Activated CD8-positive, alpha-beta memory T cell treated with anti-CD3 and anti-CD28 coated beads for 24 hours (primary cell): ENCODE data around the gene GGT6.

Experiments used
- DNase-seq: peaks from one replicate; pipeline ENCODE4 v3.0.0-alpha.2; 2020

The GGT6 gene

GRCh38 chr17:4573115-4573514 is 12.7 kb upstream of the GGT6 start:
- no peak for DNase-seq

DNA sequence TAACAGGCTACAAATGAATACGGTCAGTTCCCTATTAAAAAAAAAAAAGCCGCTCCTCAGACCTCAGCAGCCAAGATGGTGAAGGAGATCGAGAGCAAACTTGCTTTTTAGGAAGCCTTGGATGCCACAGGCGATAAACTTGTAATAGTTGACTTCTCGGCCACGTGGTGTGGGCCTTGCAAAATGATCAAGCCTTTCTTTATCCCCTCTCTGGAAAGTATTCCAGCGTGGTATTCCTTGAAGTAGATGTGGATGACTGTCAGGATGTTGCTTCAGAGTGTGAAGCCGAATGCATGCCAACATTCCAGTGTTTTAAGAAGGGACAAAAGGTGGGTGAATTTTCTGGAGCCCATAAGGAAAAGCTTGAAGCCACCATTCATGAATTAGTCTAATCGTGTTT is 11.8 kb upstream of the GGT6 start:
- DNase-seq: no peak

DNA sequence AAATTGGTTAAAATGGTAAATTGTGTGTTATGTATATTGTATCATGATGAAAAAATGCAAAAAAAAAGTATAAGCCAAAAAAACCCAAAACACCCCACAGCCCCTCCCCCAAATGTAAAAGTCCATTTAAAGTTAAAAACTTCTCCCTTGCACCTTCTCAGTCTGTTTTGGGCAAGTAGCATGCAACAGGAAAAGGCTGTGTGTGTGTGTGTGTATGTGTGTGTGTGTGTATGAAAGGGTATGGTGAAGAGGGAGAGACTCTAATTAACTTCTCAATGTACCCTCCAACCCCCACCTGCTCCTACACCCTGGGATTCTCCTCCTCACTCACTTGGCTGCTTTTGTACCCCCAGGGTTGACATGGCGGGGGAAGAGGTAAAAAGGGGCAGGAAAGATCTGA is 9.2 kb upstream of the GGT6 start:
- no peak for DNase-seq

GRCh38 chr17:4566785-4567184 is 6.4 kb upstream of the GGT6 start:
- peak; percentile 75 for DNase-seq

GRCh38 chr17:4565209-4566141 is 5.1 kb upstream of the GGT6 start:
- peak; percentile 73 for DNase-seq

DNA sequence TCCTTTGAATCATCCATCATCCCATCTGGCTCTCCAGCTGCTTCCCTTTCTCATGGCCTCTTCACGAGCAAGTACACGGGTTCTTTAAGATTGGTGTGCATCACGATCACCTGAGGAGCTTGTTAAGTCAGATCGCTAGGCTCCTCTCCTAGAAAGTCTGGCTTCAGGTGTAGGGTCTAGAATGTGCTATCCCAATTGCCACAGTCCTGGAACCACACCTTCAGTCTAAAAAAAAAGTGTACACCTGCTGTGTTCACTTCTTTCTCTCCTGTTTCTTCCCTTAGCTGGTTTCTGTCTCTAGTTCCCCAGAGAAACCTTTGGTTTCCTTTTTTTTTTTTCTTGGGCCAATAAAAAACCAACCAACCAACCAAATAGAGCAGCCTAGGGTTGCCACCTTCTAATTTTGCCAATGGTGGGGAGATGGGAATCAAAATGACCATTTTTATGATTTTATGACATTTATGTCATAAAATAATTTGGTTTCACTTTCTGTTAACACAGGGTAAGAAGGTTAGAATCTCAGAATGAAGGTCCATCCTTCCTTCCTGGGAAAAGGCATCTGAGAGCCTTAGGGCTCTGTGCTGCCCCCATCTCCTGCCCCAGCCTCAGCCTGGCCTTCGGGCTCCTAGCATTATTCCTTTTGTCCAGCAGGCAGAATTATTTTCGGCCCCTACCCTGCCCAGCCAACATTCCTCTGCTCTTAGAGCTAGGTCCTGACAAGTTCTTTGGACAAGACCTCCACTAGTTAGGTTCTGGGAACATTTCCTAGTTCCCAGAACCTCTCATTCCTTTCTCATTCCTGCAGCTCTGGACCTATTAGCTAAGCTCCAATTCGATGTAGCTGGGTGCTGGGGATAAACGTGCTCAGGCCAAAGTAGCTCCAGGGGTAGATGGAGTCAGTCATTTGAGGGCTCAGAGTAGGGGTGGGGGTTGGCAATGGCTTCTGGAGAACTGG is 1.9 kb upstream of the GGT6 start:
- no peak for DNase-seq

- DNase-seq: no peak
Measured at GRCh38 chr17:4560837-4561256, 470 bp upstream of the GGT6 start.

GRCh38 chr17:4559966-4560365 is 411 bp downstream of the GGT6 start:
- DNase-seq: no peak

GRCh38 chr17:4559139-4559791 is 1.1 kb downstream of the GGT6 start:
- no peak for DNase-seq

DNA sequence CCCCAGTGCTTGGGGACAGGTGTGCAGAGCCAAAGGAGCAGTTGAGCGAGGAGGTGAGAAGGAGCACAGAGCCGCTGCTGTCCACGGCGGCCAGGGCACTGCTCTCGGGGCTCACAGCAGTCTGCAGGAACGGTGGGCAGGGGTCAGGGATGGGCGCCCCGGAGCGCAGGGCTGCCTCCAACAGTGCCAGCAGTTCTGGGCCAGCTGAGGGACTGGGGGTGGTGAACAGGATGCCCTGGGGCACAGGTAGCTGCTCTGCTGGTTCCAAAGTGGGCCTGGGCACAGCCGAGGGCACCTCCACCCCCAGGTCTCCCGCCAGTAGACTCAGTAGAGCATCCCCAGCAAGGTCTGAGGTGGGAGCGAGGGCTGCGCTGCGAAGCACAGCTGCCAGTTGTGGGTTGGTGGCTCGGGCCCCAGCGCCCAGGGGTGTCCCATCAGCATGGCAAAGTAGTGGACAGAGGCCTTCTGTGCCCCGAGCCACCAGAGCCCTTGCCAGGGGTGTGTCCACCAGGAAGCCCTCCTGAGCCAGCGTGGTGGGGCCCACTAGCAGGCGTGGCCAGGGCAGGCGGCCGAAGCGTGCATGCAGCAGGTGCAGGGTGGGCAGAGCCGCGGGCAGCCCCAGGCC is 1.9 kb downstream of the GGT6 start:
- no peak for DNase-seq

GRCh38 chr17:4557626-4558346 is 2.6 kb downstream of the GGT6 start:
- no peak for DNase-seq

GRCh38 chr17:4556996-4557395 is 3.4 kb downstream of the GGT6 start:
- DNase-seq: no peak

GRCh38 chr17:4555873-4556759 is 4.3 kb downstream of the GGT6 start:
- DNase-seq: no peak

DNA sequence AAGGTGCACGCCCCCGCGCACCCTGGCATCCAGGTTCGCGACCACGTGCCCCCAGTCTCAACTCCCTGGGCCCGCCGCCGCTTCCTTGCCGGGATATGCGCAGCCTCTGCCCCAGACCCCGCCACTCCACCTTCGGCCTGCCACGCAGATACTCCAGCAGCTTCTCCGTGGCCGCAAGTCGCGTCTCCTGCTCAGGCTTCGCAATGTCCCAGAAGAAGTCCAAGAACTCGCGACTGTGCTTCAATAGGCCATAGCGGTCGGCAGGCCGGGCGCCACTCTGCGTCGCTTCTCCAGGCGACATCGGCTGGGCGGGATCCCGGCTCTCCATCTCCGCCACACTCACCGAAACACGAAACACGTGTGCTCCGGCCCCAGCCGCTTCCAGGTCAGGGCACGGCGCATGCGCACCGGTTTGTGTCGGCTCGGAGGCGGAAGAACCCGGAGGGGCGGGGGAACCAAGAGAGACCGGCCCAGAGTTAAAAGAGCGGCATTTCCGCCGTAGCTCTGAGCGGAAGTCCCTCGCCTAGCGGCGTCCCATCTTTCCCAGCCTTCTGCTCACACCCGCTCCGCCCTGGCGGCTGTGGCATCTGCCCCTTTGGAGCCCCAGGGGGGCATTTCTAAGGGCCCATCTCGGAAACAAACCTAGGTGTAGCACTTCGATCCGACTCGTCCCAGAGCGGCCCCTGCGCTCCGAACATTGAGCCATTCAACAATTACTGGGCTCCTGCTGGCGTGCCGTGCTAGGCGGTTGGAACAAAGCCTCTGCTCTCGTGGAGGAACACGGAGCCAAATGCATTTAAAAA is 5.2 kb downstream of the GGT6 start, which contains the start of gene MYBBP1A:
TSS of gene MYBBP1A (minus strand) at position 388 of the 803 bp plus-strand sequence. CDS start at position 328, 60 bp downstream.
- peak; percentile 97 for DNase-seq

DNA sequence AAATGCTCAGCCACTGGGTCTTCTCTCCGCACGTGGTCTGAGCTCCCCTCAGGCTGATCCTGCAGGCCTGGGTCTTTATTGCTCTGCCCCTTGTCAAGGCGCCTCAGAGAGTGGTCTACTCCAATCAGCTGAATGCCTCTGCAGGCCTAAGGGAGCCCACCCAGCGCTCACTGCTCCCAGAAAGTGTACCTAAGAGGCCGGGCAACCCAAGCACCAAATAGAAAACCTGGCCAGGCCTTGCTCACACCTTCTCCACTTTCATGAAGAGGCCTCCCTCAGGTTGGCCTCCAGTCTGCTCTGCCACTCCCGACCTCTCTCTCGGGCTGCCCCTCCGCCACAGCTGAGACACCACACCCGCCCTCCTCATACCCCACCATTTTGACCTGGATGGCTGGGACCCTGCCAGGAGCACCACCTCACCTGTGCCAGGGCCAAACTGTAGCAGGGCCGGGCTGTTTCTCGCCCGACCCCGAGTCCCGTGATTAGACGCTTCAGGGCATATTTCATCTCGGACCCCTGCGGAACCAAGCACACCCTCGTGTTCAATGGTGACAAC is 5.9 kb downstream of the GGT6 start:
- peak; percentile 70 for DNase-seq

DNA sequence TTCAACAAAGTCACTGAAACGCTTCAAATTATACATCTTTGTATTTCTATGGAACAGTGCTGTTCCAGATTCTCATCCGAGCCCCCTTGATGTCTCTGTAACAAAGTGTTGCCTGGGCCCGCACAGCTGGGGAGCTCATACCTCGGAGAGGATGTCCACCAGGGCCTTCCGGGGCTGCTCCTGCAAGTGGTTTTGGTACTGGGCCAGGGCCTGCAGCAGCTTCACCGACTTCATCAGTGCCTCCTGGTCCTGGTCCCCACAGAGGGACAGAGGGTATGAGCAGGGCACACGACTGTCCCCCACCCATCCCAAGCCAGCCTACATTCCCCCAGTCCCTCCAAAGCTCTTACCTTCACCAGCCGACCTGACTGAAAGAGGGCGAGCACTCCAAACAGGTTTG is 6.7 kb downstream of the GGT6 start:
- DNase-seq: no peak

DNA sequence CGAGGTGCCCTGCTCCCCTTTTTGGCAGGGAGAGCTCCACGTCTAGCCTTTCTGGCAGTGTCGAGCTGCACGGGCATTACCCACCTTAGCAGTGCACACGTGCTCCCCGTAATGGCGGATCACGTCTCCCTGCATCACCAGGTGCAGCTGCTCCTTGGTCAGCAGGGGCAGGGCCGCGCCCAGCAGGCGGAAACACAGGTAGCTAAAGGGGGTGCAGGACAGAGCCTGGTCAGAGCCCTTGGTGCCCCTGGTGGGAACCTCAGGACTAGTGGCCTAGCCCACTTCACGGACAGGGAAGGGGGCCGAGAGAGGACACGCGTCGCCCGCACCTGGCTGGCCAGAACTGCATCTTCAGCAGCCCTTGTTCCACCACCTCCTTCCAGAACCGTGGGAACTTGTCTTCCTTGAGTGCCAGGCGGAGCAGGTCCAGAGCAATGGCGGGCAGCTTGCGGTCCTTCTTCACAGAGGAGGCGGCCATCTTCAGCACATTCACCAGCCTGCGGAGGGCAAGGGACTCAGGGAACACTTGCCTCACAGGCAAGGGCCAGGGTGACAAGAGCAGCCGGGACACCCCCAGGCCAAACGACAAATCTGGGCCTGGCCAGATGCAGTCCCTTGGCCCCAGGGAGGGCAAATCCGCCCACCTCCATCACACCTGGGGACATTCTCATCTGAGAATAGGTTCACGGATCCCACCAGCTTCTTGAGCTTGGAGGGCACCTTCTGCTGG is 8.4 kb downstream of the GGT6 start:
- no peak for DNase-seq

DNA sequence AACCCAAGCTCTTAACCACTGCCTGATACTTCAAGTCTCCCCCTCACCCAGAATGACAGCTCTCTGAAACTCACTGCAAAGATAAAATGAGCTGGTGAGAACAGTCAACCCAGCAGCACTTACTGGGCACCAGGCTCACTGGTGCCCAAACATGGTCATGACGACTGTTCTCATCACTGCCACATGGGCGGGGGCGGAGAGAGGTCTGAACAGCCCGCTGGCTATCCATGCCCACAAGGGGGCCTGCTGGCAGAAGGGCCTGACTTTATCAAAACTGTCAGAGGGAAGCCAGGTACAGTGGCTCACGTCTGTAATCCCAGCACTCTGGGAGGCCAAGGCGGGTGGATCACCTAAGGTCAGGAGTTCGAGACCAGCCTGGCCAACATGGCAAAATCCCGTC is 9.2 kb downstream of the GGT6 start:
- DNase-seq: no peak

GRCh38 chr17:4550534-4551039 is 9.8 kb downstream of the GGT6 start:
- no peak for DNase-seq
